Uterus (tissue), 4 donors: ENCODE measurements around the gene RABGAP1L. TPM values are rescaled to one million over a fixed set of nuclear protein-coding genes. Genes with fewer than 3 reads are reported as not detected.

Experiments
- DNase-seq, 2 donors: peaks; one replicate each; pipeline ENCODE4 v3.0.0-alpha.2; 2019 to 2020
- H3K27ac ChIP-seq, 2 donors: fragments of 200-600 bp; sonication (generic); 1 replicate in 1 of 2; 2 replicates in 1 of 2; pipeline ENCODE4 v1.5.1; 2016 to 2018
- H3K27me3 ChIP-seq, 2 donors: fragments of 200-600 bp; sonication (generic); one replicate each; pipeline ENCODE4 v1.5.1; 2018 to 2019; ENCODE audit warnings: control low read depth in 1 of 2
- H3K36me3 ChIP-seq, 2 donors: fragments of 200-600 bp; sonication (generic); one replicate each; pipeline ENCODE4 v1.5.1; 2019; ENCODE audit warnings: control low read depth in 1 of 2
- H3K4me1 ChIP-seq, 2 donors: fragments of 200-600 bp; sonication (generic); one replicate each; pipeline ENCODE4 v1.5.1; 2018 to 2019; ENCODE audit warnings: control low read depth in 1 of 2
- H3K4me3 ChIP-seq, 2 donors: fragments of 200-600 bp; sonication (generic); 1 replicate in 1 of 2; 2 replicates in 1 of 2; pipeline ENCODE4 v1.5.1; 2018 to 2019; ENCODE audit warnings: mild to moderate bottlenecking in 1 of 2
- H3K9me3 ChIP-seq, 2 donors: fragments of 200-600 bp; sonication (generic); one replicate each; pipeline ENCODE4 v1.5.1; 2019; ENCODE audit warnings: control low read depth in 1 of 2
- POLR2A ChIP-seq, 2 donors: fragments of 450-650 bp; IDR thresholded peaks; one replicate each; pipeline ENCODE4 v1.6.1; 2016; ENCODE audit warnings: antibody characterized with exemption in 2 of 2, mild to moderate bottlenecking in 1 of 2, moderate library complexity in 1 of 2
- intact Hi-C: fragments of 100-400 bp; cut with DNase I; formaldehyde crosslinking; loops from one replicate; pipeline ENCODE4 v1.15.1; 2023; ENCODE audit warnings: low total_unique reads
- total RNA-seq, 4 donors: library from RNA; depleted of rRNA in 3 of 4; stranded (reverse); fragments of >200 nt in 3 of 4; gene quantifications; one replicate each; pipeline versions ENCODE4 v1.1.0 to v1.2.4, GENCODE V29; 2014 to 2023
- TF ChIP-seq, protein P1 (sequence below), 4 experiments: fragments of 200-600 bp in 2 of 4; fragments of 450-650 bp in 2 of 4; sonication (generic) in 2 of 4; IDR thresholded peaks; one replicate each; pipeline ENCODE4 v1.5.1; 2016 to 2019; ENCODE audit warnings: antibody characterized with exemption in 4 of 4, mild to moderate bottlenecking in 2 of 4, moderate library complexity in 1 of 4
- donor health status: DM: yes; HTN: yes; CAD: no.

RABGAP1L gene
- total RNA-seq, 4 donors from 2014 or later = 19.1 to 93.7 (median 35.1) TPM

DNA sequence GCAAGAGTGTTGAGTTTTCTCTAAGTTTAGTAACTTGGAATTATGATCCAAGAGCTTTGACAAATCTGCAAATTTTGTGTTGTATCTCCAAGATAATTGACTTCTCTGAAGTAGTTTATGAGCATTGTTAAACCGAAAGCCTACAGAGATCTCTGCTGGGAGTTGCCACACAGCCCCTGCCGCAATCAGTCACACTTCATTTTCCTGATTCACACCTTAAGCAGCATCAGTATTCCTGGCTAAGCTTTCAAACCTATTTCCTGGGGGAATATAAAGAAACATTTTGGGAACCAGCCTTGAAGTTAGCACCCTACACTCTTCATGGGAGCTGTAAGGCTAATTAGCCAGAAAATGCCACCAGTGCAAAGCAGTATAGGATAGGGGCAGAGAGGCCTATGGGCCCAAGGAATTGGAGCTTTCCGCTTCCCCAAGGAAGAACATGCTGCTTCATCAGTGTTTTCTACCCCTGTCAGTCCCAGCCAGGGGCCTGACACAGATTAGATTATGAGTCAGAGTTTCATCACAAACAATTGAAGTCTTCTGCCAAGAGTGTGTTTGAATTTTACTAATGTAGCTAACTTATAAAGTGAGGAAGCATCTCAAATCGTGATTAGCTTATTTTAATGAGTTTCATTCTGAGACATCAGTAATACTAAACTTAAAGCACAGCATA lies 817.3 kb downstream of the RABGAP1L start:
- H3K27me3 ChIP-seq = no peaks in the 10 kb centered on the region
- no peaks in the 10 kb centered on the region for H3K9me3 ChIP-seq
- peak; percentile 26 to 30 for DNase-seq
- H3K27ac ChIP-seq = peak overlapping the region in 1 of 2 donors; percentile 57
- H3K4me1 ChIP-seq = no peaks in the 10 kb centered on the region
- intact Hi-C loops = no loop called here
- no peak overlapping the region for H3K4me3 ChIP-seq
- H3K36me3 ChIP-seq = no peaks in the 10 kb centered on the region
- TF ChIP-seq POLR2A (IDR thresholded peaks at IDR 0.05) = no peak
- TF ChIP-seq, protein P1, sequence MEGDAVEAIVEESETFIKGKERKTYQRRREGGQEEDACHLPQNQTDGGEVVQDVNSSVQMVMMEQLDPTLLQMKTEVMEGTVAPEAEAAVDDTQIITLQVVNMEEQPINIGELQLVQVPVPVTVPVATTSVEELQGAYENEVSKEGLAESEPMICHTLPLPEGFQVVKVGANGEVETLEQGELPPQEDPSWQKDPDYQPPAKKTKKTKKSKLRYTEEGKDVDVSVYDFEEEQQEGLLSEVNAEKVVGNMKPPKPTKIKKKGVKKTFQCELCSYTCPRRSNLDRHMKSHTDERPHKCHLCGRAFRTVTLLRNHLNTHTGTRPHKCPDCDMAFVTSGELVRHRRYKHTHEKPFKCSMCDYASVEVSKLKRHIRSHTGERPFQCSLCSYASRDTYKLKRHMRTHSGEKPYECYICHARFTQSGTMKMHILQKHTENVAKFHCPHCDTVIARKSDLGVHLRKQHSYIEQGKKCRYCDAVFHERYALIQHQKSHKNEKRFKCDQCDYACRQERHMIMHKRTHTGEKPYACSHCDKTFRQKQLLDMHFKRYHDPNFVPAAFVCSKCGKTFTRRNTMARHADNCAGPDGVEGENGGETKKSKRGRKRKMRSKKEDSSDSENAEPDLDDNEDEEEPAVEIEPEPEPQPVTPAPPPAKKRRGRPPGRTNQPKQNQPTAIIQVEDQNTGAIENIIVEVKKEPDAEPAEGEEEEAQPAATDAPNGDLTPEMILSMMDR (IDR thresholded peaks at IDR 0.05) = no peak

DNA sequence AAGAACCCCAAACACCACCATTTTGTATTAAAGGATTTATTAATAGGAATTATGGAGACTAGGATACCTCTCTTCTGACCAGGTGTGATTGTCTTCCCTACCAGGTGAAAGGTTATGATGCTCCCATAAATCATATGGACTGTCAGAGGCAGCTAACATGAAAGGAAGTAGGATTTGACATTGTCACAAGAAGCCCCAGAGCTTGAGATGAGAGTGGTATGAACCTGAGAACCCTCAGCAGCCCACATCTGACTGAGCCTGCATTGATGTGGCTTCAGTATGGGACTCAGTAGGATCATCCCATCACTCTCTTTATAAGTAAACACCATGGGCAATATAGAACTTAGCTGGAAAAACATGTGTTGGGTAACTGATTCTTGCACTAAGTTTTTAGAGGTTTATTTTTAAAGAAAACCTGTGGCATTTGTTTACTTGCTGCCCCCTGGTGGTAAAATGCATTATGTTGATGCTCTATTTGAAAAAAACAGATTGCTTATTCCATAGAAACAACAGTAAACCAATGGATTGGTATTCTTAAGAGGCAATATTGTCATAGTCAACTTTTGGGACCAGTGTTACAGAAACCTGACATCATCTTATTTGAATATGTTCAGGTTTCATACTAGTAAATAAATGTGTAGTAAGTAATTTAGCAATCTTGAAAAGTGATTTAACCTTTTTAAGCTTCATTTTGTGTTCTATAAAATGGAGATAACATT lies 823.8 kb downstream of the RABGAP1L start:
- no peaks in the 10 kb centered on the region for H3K36me3 ChIP-seq
- no peak for TF ChIP-seq POLR2A (IDR thresholded peaks at IDR 0.05)
- TF ChIP-seq, protein P1 (IDR thresholded peaks at IDR 0.05) = peak; percentile 57 to 59 (median 58)
- intact Hi-C loops = loop anchor here (10.0 kb wide), 1 partner anchor 208 kb away; no protein-coding TSS in a partner anchor
- no peak overlapping the region for H3K4me3 ChIP-seq
- H3K9me3 ChIP-seq = no peaks in the 10 kb centered on the region
- peak in 1 of 2 donors; percentile 28 for DNase-seq
- H3K27ac ChIP-seq = no peak overlapping the region
- H3K4me1 ChIP-seq = no peaks in the 10 kb centered on the region
- H3K27me3 ChIP-seq = no peaks in the 10 kb centered on the region

DNA sequence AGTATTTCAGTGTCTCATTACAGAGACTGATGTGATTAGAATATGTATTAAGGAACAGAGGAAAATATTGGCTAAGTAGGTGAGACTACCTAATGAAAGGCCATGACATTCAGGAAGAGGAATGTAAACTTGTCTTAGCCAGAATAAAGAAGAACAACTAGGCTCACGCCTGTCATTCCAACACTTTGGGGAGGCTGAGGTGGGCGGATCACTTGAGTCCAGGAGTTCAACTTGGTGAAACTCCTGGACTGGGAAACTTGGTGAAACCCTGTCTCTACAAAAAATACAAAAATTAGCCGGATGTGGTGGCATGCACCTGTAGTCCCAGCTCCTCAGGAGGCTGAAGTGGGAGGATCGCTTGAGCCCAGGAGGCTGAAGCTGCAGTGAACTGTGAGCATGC lies 825.6 kb downstream of the RABGAP1L start:
- no peak for DNase-seq

DNA sequence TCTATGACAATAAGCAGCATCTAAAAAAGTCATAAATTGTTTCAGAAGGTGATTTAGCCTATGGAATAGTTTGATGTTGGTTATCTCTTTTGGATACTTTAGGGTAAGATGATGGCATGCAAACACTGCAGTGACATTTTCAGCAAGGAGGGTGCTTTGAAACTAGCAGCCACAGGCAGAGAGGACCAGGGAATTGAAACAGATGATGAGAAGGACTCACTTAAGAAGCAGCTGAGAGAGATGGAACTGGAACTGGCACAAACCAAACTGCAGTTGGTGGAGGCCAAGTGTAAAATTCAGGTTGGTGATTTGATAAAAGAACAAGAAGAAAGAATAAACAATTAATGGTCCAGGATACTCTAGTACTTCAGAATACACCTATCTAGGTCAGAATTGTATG lies 829.2 kb downstream of the RABGAP1L start:
- TF ChIP-seq, protein P1 (IDR thresholded peaks at IDR 0.05) = no peak
- TF ChIP-seq POLR2A (IDR thresholded peaks at IDR 0.05) = no peak
- no peak for DNase-seq
- no peaks in the 10 kb centered on the region for H3K4me1 ChIP-seq
- H3K36me3 ChIP-seq = no peaks in the 10 kb centered on the region
- H3K27ac ChIP-seq = no peak overlapping the region
- intact Hi-C loops = loop anchor here (10.0 kb wide), 1 partner anchor 214 kb away; no protein-coding TSS in a partner anchor
- H3K27me3 ChIP-seq = no peaks in the 10 kb centered on the region
- no peaks in the 10 kb centered on the region for H3K9me3 ChIP-seq
- H3K4me3 ChIP-seq = no peak overlapping the region

More for the DNA sequence above, 825.6 kb downstream of the RABGAP1L start:
- TF ChIP-seq, protein P1 (IDR thresholded peaks at IDR 0.05) = no peak
- TF ChIP-seq POLR2A (IDR thresholded peaks at IDR 0.05) = no peak
- Histone ChIP-seq H3K9me3 (no peaks in the 10 kb centered on the region), H3K27me3 (no peaks in the 10 kb centered on the region), H3K36me3 (no peaks in the 10 kb centered on the region), H3K27ac (no peak overlapping the region), H3K4me3 (no peak overlapping the region), H3K4me1 (no peaks in the 10 kb centered on the region)
- intact Hi-C loops = loop anchor here (10.0 kb wide), 1 partner anchor 210 kb away; no protein-coding TSS in a partner anchor

DNA sequence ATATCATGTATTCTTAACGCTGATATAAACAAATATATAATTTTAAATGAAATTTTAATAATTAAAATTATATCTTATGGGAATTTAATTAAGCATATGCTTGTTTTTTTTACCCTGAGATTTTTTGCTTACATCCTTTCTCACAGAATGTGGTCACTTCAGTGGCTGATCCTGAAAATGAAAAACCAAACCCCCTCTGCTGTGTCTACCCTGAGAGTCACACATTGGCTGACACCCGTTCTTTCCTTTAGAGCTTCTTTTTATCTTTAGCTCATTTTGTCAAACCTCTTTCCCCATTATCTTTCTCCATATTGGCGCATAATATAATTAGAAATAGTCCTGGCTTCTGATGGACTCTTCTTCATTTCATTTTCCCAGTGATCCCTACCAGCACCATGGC lies 829.7 kb downstream of the RABGAP1L start:
- Histone ChIP-seq H3K9me3 (no peaks in the 10 kb centered on the region), H3K27ac (peak overlapping the region; percentile 85 to 96), H3K4me1 (no peaks in the 10 kb centered on the region), H3K4me3 (no peak overlapping the region), H3K36me3 (no peaks in the 10 kb centered on the region), H3K27me3 (no peaks in the 10 kb centered on the region)
- DNase-seq = no peak
- intact Hi-C loops = loop anchor here (10.0 kb wide), 1 partner anchor 214 kb away; no protein-coding TSS in a partner anchor
- TF ChIP-seq, protein P1 (IDR thresholded peaks at IDR 0.05) = no peak
- no peak for TF ChIP-seq POLR2A (IDR thresholded peaks at IDR 0.05)
